Ureter (tissue), 1 donor: Measurements from ENCODE around the gene MOBP. TPM values are rescaled to one million over a fixed set of nuclear protein-coding genes. Genes with fewer than 3 reads are reported as not detected.
"Not testable (repeated sequence)": the region's sequence is repeated elsewhere in the genome, so short reads cannot be mapped to it uniquely, and the experiment has no call there.

Experiments
- DNase-seq: peaks from one replicate; pipeline ENCODE4 v3.0.0-alpha.2; 2020; ENCODE audit warnings: low spot score
- total RNA-seq: library from RNA; stranded (reverse); gene quantifications from one replicate; pipeline ENCODE4 v1.2.4, GENCODE V29; 2023
- donor health status: DM: yes; HTN: yes; CAD: no.

Gene MOBP
- total RNA-seq, 1 donor from 2014 or later = not detected

DNA sequence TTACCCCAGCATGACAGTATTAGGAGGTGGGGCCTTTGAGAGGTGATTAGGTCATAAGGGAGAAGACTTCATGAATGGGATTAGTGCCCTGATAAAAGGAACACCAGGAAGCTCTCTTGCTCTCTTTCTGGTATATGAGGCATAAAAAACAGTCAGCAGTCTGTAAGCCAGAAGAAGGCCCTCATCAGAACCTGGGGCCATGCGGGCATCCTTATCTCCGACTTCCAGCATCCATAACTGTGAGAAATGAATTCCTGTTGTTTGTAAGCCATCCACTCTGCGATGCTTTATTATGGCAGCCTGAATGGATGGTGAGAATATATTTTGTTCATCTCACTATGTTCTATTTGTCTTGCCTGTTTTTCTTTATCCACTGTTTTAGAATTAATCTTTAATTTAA, 17.7 kb upstream of the MOBP start:
- no peak for DNase-seq

DNA sequence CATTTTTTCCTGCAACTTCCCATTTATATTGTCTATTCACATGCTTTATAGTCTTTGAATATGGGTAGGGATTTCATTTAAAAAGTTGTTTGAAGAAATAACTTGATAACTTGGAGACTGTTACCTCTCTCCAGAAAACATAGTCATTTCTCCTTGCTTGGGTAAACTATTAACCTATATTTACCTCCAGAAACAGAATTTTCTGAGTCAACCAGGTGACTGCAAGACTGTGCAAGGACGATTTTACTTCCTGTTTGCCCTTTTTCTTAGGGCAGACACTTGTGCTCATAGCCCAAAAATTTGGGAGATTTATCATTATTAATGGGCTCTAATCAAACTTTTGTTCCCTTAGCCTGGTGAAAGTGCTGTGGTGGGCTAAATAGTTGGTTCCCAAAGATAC, 14.3 kb upstream of the MOBP start:
- DNase-seq = no peak

DNA sequence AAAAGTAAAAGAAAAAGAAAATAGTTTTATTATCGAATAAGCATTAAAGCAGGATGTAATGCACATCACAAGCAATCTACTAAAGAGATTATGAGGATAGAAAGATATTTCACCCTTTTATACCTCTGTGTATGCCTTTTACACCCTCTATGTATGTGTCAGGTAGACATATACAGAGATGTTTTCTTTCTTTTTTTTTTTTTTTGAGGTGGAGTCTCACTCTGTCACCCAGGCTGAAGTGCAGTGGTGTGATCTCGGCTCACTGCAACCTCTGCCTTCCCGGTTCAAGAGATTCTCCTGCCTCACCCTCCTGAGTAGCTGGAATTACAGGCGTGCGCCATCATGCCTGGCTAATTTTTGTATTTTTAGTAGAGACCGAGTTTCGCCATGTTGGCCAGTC, 13.6 kb upstream of the MOBP start:
- not testable (repeated sequence) for DNase-seq

DNA sequence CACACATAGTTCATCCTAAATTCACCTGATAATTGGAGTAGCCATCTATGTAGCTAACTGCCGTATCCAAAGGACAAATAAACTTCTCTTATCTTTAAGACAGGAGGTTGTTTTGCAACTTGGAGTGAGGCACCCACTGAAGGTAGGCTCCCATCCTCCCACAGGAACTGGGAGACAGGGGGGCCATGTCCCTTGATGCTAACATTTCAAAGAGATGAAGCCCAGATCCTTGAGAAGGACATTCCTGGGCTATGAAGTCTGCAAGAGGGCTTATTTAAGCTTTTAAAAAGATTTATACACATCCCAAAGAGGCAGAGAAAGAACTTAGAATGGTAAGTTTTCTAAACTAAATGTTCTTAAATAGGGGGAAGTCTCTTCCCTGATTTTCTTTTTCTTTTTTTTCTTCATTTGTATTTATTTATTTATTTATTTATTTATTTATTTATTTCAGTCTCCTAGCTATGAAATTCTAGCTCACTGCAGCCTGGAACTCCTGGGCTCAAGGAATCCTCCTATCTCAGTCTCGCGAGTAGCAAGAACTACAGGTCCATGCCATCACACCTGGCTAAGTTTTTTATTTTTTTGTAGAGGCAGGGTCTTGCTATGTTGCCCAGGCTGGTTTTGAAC, 12.8 kb upstream of the MOBP start:
- DNase-seq = no peak

DNA sequence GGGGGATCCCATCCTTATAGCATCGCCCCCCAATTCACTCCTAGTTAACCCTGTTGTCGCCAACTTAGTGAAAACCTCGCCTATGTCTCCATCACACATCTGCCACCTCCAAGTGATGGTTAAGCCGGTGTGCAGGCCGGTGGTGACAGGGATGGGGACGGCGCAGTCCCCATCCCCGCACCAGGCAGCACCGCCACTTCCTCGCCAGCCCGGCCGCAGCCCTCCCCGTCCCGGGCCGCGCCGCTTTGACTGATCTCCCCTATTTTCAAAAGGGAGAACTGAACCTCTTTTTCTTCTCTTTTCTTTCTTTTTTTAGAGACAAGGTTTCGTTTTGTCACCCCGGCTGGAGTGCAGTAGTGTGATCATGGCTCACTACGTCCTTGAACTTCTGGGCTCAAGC, 11.3 kb upstream of the MOBP start:
- DNase-seq = no peak

DNA sequence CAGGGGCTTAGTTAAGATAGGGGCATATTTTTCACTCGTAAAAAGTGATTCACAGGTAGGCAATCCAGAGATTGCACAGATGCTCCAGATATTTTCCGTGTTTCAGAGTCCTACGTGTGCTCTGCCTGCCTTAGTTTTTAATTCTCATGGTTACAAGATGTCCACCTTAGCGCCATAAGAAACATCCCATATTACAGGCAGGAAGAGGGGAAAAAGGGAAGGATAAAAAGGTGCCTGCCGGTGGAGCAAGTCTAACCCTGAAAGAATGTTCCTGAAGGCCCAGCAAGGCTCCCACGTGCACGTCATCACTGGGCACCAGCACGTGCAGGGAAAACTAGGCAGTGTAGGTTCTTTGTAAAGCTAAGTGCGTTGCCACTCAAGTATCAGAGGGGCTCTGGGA, 10.1 kb upstream of the MOBP start:
- DNase-seq = no peak

DNA sequence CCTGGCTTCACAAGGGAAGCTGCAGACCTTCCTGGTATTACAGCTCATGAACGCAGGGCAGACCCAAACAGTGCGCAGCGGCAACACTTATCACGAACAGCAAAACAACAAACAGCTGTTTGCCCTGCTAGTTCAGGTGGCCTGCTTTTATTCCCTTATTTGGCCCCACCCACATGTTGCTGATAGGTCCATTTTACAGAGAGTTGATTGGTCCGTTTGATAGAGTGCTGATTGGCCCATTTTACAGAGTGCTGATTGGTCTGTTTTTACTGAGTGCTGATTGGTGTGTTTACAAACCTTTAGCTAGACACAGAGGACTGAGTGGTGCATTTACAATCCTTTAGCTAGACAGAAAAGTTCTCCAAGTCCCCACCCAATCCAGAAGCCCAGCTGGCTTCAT, 8.9 kb upstream of the MOBP start:
- DNase-seq = not testable (repeated sequence)

GRCh38 chr3:39460677-39461076, 6.8 kb upstream of the MOBP start:
- DNase-seq = no peak

GRCh38 chr3:39463269-39463668, 4.2 kb upstream of the MOBP start:
- no peak for DNase-seq

- DNase-seq = no peak
These were observed 492 bp upstream of the MOBP start for GRCh38 chr3:39466988-39467387.

GRCh38 chr3:39468108-39468436, 592 bp downstream of the MOBP start:
- DNase-seq = no peak

- no peak for DNase-seq
These were observed 1.8 kb downstream of the MOBP start for GRCh38 chr3:39469258-39469657.

DNA sequence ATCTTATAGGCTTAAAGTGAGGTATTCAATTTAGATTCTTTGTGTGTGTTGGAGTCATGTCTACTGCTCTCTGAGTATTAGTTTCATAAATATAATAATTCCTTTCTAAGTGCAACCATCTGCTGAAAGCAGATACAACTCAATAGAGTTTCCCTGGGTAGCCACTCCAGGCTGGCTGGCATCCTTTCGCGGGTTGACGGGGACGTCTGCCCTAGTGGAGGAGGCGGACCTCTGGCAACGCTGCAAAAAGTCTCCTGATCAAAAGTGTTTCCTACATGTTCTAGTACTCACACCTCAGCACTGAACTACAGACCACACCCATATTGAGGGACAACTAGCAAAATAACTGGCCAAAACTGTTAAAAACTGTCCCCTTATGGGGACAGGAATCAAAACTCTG, 2.5 kb downstream of the MOBP start:
- DNase-seq = no peak

GRCh38 chr3:39471652-39472051, 4.2 kb downstream of the MOBP start:
- no peak for DNase-seq

DNA sequence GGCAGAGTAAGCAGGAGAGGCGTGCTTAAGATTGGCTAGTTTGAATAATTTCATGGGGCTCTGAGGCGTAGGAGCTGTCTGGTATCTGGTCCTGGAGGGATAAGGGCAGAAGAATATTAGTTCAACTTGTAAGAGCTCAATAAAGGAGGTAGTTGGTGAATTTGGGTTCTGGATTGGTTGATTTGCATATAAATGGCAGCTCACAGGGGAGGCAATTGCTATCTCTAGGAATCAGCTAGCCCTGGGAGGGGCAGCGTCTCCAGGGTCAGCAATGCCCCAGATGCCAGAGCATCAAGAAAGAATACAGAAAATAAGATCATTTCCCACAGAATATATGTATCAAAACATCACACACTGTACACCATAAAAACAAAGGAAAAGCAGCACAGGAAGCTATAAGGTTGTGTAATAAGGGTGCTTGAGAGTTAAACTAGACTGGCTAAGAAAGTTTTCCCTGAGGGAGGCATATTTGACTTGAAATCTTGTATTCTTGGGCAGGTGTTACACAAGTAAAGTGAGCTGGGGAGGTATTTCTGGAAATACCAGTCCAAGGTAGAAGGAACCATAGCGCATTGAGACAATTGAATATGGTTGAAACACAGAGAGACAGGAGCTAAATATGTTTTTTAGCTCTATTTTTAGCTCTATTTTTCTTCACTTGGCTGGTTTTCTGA, 6.1 kb downstream of the MOBP start:
- DNase-seq = no peak

- no peak for DNase-seq
These were observed 6.6 kb downstream of the MOBP start for GRCh38 chr3:39474126-39474515.

DNA sequence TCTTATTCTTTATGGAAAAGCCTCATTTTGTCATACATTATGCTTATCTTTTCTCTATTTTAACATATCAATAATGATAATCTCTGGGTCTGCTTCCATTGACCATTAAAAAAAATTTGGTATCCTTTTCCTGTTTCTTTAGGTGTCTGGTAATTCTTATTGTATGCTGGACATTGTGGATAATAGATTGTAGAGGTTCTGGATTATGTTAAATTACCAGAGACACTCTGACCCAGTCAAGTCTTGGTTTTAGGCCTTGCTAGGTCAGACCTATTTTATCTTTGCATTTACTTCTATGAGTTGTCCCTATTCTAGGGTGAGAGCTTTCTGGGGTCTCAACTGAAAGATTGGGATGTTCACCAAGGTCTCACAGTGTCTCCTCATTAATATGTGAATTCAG, 9.3 kb downstream of the MOBP start:
- DNase-seq = no peak

DNA sequence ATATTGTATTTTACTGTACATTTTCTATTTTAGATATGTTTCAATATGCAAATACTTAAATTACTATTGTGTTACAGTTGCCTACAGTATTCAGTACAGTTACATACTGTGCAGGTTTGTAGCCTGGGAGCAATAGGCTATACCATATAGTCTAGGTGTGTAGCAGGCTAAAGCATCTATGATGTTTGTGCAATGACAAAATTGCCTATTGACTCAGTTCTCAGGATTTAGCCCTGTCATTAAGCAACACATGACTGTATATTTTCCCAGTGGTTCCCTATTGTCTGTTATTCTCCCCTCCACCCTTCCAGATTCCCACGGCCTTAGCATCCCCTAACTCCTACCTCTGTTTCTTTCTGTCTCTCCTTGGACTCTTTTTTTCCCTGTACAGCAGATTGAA, 10.7 kb downstream of the MOBP start:
- no peak for DNase-seq

DNA sequence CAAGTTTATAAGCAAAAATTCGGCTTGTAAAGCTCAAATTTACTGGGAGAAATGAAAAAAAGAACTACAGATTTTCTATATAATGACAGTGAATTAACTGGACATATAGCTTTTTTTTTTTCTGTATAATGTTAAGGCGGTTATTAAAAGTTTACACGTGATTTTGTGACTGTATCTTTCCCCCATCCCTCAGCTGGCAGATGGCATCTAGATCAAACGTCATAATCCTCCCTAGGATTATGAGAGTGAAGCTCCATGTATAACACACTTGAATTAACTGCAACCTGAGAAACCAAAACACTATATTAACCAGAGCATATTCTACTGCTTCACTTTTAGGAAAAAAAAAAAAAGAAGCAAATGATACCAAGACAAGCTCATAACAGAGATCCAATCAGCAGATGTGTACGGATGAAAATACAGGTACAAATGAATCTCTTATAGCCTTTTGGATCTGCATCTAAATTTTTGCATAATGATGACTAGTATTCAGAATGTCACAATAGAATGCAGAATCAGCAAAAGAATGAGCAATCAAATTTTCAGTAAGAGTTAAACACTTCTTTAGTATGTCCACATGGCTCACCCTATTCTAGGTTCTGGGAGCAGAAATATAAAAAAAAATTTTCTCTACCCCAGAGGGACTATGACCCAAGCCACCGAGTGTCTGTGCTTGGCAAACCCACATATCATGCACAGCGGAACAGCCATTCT, 12.4 kb downstream of the MOBP start:
- no peak for DNase-seq

DNA sequence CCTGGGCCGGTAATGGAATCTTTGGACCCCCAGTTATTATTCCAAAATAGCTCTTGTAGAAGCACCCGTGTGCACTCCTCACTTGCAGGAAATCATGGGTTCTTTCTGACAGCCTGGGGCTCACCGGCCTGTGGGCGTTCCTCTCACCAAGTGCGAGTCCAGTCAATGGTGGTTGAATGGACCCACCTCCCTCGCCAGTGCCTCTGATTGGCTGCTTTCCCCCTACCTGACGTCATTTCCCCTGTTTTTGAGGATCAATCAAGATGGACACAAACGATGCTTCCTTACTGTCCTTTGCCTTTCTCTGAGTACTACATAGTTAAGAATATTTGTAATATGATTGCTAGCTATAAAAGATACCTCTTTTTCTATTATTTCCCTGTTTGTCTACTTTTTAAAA, 18.1 kb downstream of the MOBP start:
- DNase-seq = no peak

DNA sequence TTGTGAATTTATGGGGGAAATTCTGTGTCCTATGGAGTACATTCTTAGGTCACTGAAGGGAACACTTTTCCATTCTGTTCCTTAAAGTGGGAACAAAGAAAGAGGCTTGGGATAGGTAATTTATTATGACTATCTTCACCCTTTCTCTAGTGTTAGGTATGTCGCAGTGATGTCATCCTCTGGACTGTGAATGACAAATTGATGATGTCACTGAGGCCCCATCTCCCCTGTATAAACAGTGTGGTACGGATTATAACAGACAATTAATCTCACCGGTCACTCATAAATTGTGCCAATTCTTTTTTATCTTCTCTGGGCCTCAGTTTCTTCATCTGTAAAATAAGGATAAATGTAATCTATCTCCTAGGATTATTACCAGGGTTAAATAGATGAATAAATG, 23.5 kb downstream of the MOBP start:
- DNase-seq = no peak

GRCh38 chr3:39491733-39492350, 24.4 kb downstream of the MOBP start:
- DNase-seq = no peak

DNA sequence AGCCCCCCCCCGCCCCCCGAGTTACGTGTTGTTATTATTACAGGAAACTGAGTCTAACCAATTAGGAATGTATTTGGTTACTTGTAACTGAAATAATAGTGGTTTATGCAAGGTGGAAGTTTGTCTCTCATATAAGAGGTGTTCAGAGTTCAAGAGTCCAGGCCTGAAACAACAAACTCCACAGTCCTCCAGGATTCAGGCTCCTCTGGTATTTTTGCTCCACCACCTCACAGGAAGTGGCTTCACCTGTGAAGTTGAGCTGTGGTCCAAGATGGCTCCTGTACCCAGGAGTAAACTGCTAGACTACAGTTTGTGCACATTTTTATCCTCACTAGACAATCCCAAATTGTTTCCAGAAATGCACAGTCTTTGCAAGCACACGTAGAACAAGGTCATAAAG, 27.3 kb downstream of the MOBP start:
- DNase-seq = no peak
